Endometrium (tissue), 2 donors: ENCODE measurements around the gene PWP1.
A peak's percentile ranks its signal among the peaks of the same experiment; 100 is the strongest.

Experiments used
- FAIRE-seq: peaks from 2 replicates; lab custom pipeline; 2012; peaks lifted over from hg19 to GRCh38; lab: Jason Lieb, UNC
- donor health status: control.
- donor health status: control.

The PWP1 gene

GRCh38 chr12:107685360-107686248 is at the start of gene PWP1:
PWP1 (plus strand) TSS chr12:107685799; CDS start chr12:107685900, 101 bp downstream.
- FAIRE-seq, result peak; percentile 21

DNA sequence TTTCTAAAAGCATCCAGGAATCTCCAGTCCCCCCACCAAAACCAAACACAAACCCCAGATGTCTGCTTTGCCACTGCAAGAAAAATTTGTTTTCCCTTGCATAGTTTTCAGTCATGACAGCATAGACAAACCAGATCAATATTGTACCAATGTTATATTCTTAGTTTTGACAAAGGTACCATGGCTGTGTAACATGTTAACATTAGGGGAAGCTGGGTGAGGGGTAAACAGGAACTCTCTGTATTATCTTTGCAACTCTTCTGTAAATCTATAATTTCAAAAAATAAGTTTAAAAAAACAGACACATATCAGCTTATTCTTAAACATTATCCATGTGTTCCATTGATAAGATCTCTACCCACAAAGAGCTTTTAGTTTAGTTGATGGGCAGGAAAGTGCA is 44.4 kb upstream of the PWP1 start:
- no peak for FAIRE-seq

DNA sequence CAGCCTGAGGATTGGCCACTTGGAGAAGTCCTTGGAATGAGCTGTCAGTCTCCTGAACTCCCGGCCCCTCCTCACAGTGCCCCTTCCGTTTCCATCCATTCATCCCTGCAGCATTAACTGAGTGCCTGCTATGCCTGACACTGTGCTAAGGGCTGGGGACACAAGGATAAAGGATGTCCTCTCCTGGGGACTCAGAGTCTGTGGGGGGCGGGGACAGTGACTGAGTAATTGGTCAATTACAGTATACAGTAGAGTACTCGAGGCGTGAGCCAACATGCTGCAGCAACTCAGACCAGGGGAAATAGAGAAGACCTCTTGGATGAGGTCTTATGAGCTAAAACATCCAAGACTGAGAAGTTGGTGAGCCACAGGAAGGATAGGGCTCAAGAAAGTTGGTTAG is 43.4 kb upstream of the PWP1 start:
- FAIRE-seq, result no peak

GRCh38 chr12:107645630-107646333 is 39.8 kb upstream of the PWP1 start:
- FAIRE-seq, result no peak

DNA sequence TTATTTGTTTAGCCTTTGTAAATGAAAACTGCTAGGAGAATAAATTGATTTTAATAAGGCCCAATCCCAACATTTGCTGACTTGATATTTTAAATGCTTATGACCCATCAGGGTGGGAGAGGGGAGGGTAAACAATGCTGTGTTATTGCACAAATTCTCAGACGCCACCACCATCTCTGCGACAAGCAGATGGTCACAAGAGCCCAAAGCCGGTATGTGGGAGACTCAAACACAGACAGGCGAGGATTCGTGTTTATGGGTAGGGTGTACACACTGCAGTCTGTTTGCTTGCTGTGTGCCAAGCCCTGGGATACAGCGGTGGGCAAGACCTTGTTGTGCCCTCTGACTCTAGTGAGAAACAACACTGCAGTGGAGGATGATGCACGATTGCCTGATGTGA is 39.2 kb upstream of the PWP1 start:
- no peak for FAIRE-seq

DNA sequence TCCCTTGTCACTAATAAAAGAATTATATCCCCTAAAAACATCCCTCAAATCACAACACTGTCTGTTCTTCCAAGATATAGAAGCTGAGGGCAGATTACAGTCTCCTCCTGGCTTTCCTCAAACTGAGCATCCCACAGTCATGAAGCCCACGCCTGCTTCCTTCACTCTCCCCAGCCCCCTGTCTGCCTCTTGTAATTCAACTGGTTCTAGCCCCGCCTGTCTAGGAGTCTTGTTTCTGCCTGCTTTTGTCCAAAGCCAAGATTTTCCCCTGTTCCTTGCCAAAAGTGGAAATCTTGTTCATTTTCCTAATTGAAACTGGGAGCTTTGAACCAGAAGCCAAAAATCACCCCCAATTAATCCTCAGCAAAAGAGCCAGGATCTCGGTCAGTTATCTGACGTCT is 35.9 kb upstream of the PWP1 start:
- no peak for FAIRE-seq

- FAIRE-seq, result no peak
These were observed 34.6 kb upstream of the PWP1 start for GRCh38 chr12:107650977-107651376.

DNA sequence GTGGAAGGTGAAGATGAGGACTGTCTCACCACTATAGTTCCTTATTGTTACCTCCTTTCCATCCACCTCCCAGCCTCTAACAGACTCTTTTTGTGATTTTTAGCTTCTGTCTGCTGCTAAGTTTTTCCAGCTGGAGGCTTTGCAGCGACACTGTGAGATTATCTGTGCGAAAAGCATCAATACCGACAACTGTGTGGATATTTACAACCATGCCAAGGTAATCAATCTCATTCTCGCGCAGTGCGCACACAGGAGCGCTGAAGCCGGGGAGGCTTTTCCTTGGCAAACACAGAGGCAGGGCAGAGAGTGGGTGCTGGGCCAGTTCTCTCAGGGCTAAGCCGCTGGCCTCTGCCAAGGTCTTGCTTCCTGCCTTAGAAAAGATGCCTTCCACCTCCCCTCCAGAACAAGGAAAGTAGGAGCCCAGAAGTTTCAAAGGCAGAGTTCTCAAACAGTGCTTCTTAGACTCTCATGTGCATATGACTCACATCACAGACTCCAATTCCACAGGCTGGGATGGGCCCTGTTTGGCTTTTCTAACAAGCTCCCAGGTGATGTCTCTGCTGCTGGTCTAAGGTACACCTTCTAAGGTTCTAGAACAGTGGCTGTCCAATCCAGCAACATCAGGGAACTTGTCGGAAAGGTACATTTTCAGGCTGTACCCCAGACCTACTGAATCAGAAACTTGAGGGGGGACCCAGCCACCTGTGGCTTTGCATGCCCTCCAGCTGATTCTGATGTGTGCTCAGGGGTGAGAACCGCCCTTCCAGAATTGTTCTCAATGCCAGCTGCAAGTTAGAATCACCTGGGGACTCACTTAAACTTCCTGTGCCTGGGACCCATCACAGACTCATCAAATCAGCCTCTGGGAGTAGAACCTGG is 33.8 kb upstream of the PWP1 start:
- FAIRE-seq, result no peak

DNA sequence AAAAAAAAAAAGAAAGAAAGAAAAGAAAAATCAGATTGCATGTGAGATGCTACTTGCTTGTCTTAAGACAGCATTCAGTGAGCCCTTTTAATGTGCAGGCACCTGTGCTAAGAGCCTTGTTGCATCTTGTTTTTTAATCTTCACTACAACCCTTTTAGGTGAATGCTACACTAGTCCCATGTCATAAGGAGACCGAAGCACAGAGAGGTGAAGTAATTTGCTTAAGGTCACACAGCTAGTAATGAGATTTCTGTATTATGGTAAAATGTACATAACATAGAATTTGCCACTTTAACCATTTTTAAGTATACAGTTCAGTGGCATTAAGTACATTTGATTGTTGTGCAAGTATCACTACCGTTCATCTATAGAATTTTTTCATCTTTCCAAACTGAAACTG is 32.1 kb upstream of the PWP1 start:
- no peak for FAIRE-seq

GRCh38 chr12:107654873-107655272 is 30.7 kb upstream of the PWP1 start:
- no peak for FAIRE-seq

GRCh38 chr12:107655281-107656065 is 30.1 kb upstream of the PWP1 start:
- no peak for FAIRE-seq

DNA sequence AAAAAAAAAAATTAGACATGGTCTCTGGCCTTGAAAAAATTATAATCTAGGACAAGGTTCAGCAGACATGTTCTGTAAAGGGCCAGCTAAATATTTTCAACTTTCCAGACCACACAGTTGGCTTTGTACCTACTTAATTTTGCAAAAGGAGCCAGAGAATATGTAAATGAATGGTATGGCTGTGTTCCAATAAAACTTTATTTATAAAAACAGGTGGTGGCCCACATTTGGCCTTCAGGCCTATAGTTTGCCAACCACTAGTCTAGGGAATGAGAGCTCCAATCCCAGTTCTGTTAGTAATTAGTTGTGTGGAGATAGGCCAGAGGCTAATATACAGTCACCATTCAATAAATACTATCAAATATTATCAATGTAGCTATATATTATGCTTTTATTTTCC is 29.3 kb upstream of the PWP1 start:
- no peak for FAIRE-seq

DNA sequence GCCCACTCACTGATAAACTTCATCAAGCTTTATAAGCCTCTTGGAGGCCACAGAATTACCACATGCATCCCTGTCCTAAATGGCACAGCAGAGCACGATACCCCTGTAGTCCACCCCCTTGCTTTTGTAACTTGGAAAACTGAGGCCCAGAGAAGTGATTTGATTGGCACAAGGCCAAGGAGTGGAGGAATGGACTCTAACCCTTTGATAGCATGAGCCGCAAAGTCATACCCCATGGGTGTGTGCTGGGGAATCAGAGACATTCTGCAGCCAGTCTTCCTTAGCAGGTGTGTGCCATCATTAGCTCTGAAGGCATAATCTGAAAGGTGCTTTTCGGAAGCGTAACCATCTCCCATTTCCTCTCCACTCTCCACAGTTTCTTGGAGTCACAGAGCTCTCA is 28.5 kb upstream of the PWP1 start:
- no peak for FAIRE-seq

DNA sequence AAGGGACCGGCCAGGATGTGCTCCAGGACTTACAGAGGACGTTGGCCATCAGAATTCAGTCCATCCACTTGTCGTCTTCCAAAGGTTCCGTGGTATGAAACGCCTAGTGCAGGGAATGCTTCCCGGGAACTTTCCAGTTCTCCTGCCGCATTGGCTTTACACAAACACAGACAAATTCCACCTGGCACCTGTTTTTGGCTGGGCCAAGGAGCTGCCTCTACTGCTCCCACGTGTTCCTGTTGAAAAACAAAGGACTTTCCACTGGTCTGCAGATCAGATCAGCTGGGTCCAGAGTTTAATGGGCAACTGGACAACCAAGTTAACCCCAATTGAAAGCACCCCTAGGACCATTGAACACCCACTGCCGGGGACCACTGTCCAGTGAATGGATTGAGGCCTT is 28.0 kb upstream of the PWP1 start:
- FAIRE-seq, result no peak

DNA sequence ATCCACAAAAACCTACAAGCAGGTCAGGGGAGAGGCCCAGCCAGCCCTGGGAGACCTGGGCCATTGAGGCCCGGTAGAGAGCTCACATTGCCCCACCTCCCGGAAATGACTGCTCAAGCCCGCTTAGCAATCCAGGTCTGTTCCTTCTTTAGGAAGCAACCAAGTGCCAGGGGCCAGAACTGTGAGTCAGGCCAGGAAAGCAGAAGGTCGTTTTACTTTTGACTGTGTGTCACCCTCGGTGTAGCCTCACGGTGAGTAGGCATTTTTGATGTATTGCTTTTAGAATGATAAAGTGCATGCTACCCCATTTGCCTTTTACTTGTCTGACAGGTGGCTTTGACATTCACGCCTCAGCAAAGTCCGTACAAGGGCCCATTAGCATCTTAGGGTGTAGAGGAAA is 25.4 kb upstream of the PWP1 start:
- FAIRE-seq, result no peak

DNA sequence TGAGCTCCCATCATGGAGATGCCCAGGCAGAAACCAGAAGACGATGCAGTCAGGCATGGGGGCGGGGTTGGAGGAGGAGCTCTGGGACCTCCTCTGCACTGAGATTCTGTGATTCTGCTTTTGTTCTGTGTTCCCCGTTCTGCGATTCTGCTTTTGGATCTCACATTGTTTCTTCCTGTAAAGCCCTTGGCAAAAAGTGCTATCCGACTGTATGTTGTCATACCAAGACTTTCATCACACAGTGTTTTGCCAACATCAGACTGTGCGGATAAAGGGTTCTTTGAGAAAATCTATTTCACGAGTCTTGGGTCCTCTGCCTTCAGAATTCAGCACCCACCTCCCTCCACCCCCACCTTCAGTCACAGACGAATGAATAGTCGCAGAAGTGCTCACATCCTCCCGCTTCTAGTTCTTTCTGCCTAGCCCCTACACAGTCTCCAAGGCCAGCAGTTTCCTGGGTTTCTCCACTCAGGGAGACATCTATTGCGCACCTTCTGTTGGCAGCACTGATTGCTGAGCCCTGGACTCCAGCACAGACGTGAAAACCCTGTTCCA is 24.7 kb upstream of the PWP1 start:
- FAIRE-seq, result no peak

- FAIRE-seq, result no peak
These were observed 23.8 kb upstream of the PWP1 start for GRCh38 chr12:107661830-107662229.

DNA sequence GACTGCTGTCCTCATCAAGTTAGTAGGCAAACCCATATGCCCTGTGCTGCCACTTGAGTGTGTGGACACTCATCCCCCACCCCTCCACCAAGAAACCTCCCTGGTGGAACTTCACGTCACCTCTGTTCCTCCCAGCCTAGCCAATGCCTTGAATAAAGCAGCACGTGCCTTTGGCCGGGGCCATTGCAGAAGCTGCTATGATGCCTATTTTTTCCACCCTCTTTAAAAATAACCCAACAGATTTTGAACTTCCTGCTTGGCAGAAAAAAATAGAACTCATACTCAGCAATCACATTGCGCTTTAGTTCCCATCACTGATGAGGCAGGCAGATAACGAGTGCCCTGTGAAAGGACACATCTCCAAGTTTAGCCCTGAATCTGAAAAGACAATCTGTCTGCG is 23.1 kb upstream of the PWP1 start:
- no peak for FAIRE-seq

DNA sequence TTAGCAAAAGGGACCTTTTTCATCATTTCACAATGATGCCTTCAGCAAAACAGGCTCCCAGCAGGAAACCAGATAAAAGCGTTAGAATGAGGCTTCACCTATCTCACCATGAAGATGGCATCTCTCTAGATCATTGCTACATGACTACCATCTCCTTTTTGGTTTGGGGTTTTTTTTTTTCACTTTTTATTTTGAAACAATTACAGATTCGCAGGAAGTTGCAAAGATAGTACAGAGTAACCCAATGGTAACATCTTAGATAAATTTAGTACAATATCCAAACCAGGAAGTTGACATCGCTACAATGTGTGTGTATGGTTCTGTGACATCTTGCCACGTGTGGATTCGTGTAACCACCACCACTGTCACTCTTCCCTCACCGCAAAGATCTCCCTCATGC is 22.3 kb upstream of the PWP1 start:
- FAIRE-seq, result no peak

DNA sequence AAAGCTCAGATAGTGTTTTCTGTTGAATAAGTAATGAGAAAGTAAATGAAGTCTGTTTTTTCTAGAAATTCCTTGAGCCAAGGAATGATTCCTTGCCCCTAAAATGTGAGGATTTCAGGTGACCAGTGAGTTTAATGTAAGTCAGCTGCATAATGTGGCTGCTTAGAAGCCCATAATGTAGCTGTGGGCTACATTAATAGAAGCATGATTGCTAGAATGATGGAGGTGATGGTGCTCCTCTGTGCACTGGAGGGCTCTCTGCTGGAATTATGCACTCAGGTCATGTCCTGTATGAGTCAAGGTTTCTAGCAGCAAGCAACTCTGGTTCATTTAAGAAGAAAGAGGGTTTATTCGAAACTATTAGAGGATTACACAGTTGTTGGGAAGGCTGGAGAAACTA is 19.6 kb upstream of the PWP1 start:
- no peak for FAIRE-seq

- FAIRE-seq, result no peak
These were observed 18.1 kb upstream of the PWP1 start for GRCh38 chr12:107667464-107667863.
